Measurements from ENCODE around the gene EGFL7.

The EGFL7 gene

GRCh38 chr9:136719195-136719880 lies 56.6 kb downstream of the EGFL7 start:
- no peak for DNase-seq (ENCODE audit: low read depth, low spot score)
- TF ChIP-seq CTCF (IDR thresholded peaks at IDR 0.05; ENCODE audit: insufficient read depth, low read length, missing control alignments) = no peak
- ChIA-PET CTCF (interaction anchor here (2.6 kb wide), 1 partner anchor 9 kb away, joined by 13 read pairs; no protein-coding TSS in a partner anchor), POLR2A (interaction anchor here (3.1 kb wide), 1 partner anchor 9 kb away, joined by 16 read pairs; no protein-coding TSS in a partner anchor)
- H3K4me3 ChIP-seq (ENCODE audit: low read depth, low read length) = no peak overlapping the region

GRCh38 chr9:136720251-136720897 lies 57.7 kb downstream of the EGFL7 start:
- ChIA-PET CTCF (interaction anchor here (2.5 to 2.6 kb wide), 2 partner anchors 8 to 41 kb away, joined by 6 to 13 read pairs; no protein-coding TSS in a partner anchor), POLR2A (interaction anchor here (3.1 kb wide), 1 partner anchor 8 kb away, joined by 16 read pairs; no protein-coding TSS in a partner anchor)
- DNase-seq (ENCODE audit: low read depth, low spot score) = no peak
- no peak overlapping the region for H3K4me3 ChIP-seq (ENCODE audit: low read depth, low read length)
- no peak for TF ChIP-seq CTCF (IDR thresholded peaks at IDR 0.05; ENCODE audit: insufficient read depth, low read length, missing control alignments)

- no peak for TF ChIP-seq CTCF (IDR thresholded peaks at IDR 0.05; ENCODE audit: insufficient read depth, low read length, missing control alignments)
- CTCF ChIA-PET = interaction anchor here (2.5 kb wide), 1 partner anchor 40 kb away, joined by 6 read pairs; no protein-coding TSS in a partner anchor
- POLR2A ChIA-PET = no interaction called here
- DNase-seq (ENCODE audit: low read depth, low spot score) = no peak
- no peak overlapping the region for H3K4me3 ChIP-seq (ENCODE audit: low read depth, low read length)
Observed at GRCh38 chr9:136720898-136721338, 58.2 kb downstream of the EGFL7 start.

- POLR2A ChIA-PET = interaction anchor here (2.4 kb wide), 1 partner anchor 8 kb away, joined by 6 read pairs; the partner anchor contains the start of gene DIPK1B
- no peak overlapping the region for H3K4me3 ChIP-seq (ENCODE audit: low read depth, low read length)
- no peak for DNase-seq (ENCODE audit: low read depth, low spot score)
- no peak for TF ChIP-seq CTCF (IDR thresholded peaks at IDR 0.05; ENCODE audit: insufficient read depth, low read length, missing control alignments)
- CTCF ChIA-PET = interaction anchor here (2.5 kb wide), 1 partner anchor 40 kb away, joined by 6 read pairs; no protein-coding TSS in a partner anchor
Observed at GRCh38 chr9:136721339-136722092, 58.8 kb downstream of the EGFL7 start.
